NCI-H82 (cell line): ENCODE data around the gene PADI6.
"Not testable (repeated sequence)": the region's sequence is repeated elsewhere in the genome, so short reads cannot be mapped to it uniquely, and the experiment has no call there.

Source experiments
- DNase-seq: peaks from one replicate; lab custom pipeline; 2025; lab: John Stamatoyannopoulos, UW

The PADI6 gene

DNA sequence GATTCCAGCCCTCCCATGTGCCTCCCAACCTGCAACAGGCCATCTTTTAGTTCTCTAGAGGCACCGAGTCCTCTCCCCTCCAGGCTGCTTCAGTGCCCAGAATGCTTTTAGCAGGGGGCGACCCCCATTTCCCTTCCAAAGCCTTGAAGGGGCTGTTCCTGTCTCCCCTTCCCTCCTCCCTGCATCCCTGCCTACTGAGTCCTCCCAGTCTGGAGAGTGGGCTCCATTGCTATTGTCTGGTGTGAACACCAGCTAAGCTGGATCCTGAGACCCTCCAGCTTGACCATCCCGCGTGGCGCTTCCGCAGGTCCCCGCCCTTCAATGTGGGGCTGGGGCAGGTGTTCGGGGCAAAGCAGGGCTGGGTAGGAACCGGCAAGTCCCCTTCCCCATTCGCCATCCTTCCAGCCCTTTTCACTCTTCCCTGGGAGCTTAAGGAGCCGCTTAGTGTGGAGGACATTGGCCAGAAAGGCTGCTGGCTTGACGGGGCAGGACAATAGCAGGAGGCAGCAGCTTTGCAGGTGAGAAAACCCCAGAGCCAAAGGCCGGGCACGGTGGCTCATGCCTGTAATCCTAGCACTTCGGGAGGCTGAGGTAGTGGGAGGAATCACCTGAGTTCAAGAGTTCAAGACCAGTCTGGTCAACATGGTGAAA is 32.2 kb downstream of the PADI6 start:
- DNase-seq = no peak

DNA sequence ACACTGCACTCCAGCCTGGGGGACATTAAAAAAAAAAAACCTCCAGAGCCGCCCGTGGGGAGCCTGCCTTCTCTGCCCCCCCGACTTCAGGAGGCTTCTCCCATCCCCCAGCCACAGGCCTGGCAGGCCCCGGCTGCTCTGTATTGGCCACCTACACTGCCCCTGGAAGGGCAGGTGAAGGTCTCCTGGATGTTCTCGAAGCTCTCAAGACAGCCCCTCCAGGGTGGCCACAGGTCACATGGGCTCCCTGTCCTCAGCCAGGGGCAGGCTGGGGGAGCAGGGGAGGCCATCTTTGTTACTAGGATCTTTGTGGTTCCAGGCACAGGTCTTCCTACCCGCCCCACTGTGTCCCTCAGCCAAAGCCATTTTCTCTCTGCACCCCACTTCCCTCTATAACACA is 32.8 kb downstream of the PADI6 start:
- no peak for DNase-seq

DNA sequence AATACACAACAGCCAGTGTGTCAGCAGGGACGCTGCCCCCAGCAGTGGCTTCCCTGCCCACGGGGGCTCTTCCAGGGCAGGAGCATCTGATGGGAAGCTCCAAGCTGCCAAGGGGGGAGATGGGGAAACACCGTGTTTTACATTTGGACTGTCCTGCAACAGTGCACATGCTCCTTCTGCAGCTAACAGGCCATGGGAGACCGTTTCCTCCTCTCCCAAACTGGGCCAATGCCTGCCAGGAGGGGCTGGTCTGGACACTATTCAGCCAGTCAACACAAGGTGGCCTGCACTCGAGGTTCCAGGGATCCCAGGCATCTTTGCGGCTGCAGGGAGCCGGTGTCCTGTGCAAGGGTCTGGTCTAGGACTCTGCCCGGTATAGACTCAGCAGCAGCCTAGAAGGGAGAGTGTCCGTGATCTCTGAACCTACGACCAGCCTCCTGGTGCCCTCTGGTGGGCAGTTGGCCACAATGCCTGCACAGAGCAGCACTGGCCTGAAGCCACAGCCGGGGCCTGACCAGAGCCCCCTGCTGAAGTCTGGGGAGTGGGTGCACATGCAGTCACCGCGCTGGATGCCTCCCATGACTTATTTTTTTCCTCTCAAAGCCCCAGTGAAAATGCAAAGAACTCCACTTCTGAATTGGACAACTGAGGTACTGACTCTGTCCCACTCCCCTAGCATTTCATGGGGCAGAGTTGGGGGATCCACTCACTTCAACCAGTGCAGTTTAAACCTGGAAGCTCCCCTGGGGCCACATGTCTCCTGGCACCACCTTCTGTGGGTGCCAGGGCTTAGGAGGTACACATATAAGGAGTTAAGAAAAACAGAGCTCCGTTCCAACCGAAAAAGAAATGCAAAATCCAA is 34.1 kb downstream of the PADI6 start:
- peak; percentile 80 for DNase-seq

DNA sequence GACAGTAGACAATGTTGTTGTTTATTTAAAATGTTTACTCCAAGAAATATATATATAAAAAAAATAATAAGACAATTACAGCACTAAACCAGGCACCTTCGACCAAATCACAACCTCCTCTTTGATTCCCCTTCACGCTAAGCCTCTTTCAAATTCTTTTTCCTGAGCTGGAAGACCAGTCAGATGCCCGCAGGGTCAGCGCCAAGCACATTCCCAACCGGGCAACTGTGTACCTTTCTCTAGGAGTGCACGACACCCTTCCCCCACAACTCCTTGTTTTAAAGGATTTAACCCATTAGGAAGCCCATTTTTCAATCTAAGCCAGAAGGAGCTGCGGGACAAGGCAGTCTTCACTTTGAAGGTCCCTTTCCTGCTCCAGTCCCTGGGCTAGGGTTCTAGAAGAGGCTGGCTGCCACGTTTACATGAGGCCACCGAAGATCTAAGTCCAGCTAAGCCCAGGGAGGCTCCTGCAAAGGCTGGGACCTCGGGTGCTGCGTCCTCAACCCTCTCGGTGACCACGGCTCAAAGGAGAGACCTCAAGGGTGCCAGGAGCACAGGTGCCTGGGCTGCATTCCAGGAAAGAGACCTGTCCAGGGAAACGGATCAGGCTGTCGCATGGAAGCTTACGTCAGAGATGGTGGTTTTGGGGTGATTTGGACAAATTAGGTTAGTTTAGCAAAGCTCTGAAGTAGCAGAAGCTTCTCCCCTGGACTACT is 34.9 kb downstream of the PADI6 start:
- DNase-seq = not testable (repeated sequence)

DNA sequence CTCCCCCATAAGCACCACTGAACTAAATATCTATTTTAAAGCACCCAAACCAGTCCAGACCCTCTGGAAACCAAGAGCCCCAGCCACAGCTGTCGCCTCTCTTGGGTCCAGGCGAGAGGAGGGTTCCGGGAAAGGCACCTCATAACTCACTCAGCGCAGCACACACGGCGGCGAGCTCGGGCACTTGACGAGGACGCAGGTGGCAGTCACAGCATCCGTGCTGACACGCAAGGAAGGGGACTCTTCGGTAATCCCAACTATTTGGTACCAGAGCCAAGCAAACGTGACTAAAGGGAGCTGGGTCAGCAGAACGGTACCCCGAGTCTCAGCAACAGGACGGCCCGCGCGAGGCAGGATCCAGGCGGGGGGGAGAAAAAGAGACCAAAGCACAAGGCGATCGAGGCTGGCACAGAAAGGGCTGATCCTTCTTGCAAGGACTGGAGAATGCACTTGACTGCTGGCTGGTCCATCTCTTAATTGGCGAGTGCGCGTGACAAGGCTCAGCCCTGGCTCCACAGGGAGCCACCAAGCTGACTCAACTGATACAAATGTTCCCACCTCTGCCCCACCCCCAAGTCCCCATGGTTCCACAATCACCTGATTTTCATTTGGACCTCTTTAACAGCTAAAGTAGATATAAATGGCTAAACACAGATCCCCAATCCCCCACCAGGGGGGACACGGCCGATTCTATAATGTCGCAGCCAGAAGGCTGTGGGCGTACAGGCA is 36.0 kb downstream of the PADI6 start:
- not testable (repeated sequence) for DNase-seq

DNA sequence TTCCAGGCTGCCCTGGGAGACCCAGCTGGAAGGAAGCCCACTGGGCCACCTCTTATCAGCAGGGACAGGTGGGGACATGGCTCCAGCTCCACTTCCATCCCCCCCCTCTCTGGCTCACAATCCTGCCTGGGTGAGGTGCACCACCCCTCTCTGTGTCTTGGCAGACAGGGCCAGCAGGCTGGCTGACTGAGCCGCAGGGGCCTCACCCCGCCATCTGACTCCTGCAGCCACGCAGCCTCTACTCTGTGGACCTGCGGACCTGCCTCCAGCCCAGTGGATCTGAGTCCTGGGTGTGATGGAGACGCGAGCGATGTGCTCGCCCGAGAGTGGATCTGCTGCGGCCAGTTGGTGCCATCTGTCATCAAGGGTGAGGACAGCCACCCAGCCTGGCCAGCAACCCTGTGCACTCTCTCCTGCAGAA is 37.4 kb downstream of the PADI6 start:
- no peak for DNase-seq

- DNase-seq = no peak
Measured at GRCh38 chr1:17412093-17412870, 40.3 kb downstream of the PADI6 start.

GRCh38 chr1:17414022-17414421 is 42.0 kb downstream of the PADI6 start:
- no peak for DNase-seq

DNA sequence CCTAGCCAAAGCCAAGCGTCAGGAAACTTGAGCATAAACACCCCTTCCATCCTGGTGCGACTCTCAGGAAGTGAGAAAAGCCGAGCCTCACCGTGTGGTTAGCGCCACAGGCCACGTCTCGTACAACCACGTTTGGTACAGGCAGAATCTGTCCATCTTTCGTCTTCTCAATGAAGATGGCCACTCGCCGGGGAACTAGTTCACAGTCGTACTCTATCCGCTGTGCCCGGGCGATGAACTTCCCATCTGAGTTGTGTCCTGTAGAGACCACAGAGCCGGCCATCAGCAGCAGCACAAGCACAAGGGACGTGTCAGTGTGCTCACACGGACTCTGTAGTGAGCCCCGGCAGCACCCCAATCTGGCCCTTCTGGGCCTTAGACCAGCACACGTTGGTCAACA is 44.4 kb downstream of the PADI6 start:
- DNase-seq = no peak

DNA sequence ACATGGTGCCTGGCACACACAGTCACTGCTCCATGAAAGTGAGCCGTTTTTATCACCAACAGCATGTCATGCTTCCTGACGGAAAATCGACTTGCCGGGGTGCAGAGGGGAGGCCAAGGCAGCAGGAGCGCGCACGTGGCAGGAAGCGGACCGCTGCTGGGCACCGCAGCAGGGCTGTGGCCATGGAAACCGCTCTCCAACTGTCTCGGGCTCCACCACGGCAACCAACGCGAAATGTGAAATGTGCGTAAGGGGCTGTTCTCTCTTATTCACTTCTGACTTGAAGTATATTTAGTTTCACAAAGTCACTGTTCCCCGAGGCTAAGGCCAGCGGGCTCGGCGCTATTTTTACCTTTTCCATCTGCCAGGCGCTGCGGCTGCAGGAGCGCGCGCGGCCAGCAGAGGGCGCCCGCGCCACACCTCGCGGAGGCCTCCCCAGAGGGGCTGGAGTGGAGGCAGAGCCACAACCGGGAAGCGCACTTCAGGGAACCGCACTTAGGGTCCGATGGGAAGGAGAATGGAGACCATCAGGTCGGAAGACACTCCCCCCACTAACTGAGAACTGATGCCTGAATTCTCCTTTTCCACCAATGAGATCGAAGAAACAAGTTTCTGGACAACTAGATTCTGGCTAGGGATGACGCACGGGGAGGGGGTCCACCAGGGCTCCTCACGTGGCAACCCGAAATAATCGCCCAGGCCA is 47.8 kb downstream of the PADI6 start:
- peak; percentile 77 for DNase-seq

DNA sequence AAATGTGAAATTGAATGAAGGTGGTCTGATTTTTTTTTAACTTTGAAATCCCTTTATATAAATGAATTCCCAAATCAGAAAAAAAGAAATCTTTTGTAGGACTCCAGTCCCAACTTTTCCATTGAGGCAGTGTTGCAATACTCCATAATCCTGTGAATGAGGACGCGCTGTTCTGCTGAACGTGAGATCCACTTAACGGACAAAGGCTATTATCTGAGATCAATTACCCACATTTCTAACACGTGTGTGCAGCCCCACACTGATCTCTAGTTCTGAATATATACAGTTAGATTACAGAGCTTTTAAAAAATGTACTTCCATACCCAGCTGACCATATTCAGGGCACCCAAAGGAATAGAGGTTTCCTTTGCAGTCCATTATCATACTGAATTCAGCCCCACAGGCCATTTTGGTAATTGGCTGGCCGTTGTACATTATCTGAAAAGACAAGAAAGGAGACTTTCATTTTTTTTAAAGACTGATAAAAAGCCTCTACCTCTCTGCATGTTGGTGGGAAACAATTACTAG is 48.5 kb downstream of the PADI6 start:
- peak; percentile 86 for DNase-seq

DNA sequence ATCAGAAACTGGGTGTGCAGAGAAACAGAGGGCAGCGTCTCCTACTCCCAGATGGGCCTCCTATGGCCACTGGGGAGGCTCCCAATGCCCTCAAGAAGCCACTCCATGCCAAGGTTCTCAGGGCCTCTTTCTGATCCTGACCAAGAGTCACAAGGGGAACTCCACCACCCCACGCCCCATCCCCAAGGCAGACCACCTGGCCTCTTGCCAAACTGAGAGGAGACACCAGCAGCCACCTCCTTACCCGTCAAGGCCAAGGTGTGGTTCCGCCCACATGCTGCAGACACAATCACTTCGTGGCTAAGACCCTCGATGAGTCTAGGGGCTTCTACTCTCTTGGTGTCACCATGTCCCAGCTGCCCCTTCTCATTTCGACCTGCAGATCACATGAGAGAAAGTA is 50.5 kb downstream of the PADI6 start:
- DNase-seq = no peak

GRCh38 chr1:17423781-17424245 is 51.8 kb downstream of the PADI6 start:
- DNase-seq = no peak

DNA sequence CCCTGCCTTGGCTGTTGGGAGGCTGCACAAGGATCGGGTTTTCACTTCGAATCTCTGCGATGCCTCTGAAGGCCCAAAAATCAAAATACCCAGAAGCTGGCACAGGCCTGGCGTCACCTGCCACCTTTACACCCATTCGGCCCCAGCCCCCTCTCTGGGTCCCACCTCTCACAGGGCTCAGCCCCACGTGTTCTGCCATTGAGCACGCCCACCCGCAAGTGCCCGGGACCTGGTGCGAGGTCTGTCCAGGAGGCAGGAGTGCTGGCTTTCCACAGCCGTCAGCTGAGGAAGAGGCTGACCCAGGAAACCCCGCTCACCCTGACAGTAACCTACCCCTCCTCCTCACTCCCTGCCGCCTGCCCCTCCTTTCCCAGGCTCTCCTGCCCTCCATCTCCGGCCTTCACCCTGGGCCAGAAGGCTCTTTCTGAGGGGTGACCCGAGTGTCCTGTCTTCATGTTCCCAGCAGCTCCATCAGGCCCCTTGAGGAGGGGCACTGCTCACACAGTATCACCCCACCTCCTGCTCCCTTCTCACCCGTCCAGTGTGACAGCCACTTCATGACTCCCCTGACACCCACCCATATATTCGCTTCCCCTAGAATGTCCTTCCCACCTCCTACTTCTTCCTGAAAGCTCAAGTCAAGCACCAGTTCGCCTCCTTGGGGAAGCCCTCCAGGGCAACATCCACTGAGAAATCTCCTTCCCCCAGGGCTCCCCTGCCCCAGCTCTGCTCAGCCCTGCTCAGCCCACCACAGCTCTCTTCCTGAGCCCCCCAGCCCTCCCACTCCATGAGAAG is 54.0 kb downstream of the PADI6 start:
- no peak for DNase-seq

DNA sequence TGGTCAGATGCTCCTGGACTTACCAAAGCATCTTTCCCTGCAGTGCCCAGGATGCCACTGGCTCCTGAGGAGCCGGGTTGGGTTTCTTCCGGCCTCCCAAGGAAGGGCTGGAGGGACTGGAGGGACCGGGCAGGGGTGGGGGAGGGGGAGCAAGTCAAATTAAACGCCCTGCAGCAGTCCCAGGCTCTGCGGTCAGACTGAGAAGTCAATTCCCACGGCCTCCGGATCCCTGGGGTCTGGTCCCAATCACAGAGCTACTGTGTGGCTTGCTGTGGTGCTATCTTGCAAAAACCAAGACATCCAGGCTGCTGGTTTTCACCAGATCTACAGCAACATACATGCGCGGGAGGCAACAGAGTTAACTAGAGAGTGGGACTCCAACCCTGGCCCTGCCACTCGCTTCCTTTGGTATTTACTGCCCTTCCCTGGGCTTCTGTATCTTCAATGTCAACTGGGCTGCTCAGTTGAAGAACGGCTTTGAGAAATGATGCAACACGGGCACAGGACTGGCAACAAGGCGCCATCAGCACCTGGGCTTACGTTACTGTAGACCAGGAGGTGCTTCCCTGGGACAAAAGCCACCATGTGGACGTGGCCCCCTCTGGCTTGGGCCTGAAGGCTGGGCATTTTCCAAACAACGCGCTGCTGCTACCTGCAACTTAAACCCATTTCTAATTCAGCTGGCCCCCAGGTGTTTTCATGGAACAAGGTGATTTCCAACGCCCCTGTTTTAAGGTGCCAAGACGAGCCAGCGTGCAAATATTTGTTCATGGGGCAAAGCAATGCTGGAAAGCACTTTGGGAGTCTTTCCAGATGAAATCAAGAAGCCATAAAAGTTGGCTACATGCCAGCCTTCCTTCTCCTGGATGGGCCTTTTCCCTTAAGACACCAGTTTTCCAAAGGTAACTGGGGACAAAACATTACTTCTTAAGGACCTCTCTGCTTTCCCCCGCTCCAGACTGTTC is 56.0 kb downstream of the PADI6 start:
- DNase-seq = no peak

DNA sequence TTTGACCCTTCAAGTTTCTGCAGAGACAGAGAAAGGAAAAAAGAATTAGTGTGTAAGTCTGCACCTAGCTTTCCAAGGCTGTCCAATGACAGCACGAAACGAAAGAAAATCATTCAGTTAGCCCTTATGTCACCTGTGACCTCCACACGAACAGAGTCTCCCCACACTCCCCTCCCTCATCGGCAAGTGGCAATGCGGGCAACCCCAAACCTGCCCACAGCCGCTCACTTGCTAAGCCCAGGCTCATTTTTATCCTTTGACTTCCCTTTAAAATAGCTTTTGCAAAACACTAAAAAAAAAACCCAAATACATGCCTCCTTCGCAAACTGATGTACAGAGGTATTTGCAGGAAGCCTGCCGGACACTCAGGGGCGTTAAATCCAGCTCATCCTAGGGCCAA is 57.2 kb downstream of the PADI6 start:
- no peak for DNase-seq

GRCh38 chr1:17432412-17432811 is 60.4 kb downstream of the PADI6 start:
- no peak for DNase-seq

DNA sequence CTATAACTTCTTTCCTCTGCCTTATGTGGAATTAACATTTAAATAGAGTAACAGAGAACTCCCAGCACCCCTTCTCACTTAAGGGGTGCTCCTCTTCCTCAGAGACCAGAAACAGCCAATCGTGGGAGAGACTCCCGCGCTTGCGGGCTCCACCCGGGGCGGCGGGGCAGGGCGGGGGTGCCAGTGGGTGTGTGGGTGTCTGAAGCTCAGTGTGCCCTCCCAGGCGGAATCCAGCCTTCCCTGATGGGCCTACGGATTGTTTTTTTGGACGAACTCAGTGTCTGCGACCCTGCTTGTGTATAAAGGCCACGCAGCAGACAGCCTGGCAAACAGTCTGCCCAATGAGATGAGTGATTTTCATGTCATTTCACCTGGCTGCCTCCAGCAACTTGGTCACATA is 61.3 kb downstream of the PADI6 start:
- no peak for DNase-seq
